Measurements from ENCODE around the gene CTIF.

The CTIF gene

GRCh38 chr18:48575301-48575657 lies 36.4 kb downstream of the CTIF start:
- DNase-seq (ENCODE audit: low spot score), result no peak

DNA sequence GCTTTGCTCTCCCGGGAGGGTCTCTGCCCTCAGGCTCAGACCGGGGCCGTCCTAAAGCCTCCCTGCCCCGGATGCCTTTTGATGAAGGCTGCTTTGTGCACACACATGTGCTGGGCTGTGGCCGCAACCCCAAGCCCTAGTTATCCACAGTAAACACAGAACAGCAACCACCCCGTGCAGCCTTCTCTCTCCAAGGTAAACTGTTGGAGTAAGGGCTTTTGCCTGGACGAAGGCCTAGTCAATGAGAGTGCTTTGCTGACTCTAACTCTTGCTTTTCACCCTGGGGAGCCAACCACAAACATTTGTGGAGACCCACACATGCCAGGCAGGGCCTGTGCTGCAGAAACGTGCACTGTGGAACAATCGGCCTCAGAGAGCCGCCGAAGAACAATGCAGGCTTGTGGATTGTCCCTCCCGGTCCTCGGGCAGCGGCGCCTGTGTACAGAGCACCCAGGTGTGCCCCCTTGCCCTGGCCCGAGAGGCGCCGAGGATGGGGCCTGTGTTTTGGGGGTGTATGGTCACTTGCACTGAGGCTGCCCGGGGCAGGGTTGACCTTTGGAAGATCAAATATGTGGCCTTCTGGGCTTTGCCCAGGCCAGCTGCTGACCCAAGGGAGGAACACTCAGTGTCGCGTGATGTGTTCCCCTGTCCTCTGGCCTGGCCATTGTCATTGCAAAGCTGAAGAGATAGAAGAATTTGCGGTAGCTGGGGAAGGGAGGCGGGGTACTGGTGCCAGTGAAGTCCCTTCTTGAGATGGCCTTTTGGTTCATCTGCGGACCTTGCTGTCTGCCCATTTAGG lies 37.0 kb downstream of the CTIF start:
- peak; percentile 85 for DNase-seq (ENCODE audit: low spot score)

DNA sequence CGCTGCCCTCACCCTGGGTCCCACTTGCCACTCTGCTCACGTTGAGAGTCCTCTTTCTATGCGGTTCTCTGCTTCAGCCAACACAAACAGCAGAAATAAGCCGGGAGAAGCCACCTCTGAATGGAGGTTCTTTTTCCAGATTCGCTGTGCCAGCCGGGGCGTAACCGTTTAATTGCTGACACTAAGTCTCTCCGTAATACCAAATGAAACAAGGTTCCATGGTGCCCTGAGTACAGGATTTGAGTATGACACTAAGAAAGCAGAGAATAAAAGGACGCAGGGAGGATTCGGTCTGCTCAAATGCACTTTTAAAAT lies 37.6 kb downstream of the CTIF start:
- no peak for DNase-seq (ENCODE audit: low spot score)

GRCh38 chr18:48577478-48578190 lies 38.8 kb downstream of the CTIF start:
- no peak for DNase-seq (ENCODE audit: low spot score)

DNA sequence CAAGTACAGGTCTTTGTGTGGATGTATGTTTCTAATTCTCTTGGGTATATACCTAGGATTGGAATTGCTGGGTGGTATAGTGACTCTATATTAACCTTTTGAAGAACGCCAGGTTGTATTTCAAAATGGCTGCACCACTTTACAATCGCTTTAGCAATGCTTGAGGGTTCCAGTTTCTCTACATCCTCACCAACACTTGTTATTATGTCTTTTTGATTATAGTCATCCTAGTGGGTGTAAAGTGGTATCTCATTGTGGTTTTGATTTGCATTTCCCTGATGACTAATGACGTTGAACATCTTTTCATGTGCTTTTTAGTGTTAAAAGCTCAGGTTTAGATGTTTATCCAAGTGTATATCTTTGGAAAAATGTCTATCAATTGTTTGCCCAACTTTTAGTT lies 39.5 kb downstream of the CTIF start:
- DNase-seq (ENCODE audit: low spot score), result no peak

DNA sequence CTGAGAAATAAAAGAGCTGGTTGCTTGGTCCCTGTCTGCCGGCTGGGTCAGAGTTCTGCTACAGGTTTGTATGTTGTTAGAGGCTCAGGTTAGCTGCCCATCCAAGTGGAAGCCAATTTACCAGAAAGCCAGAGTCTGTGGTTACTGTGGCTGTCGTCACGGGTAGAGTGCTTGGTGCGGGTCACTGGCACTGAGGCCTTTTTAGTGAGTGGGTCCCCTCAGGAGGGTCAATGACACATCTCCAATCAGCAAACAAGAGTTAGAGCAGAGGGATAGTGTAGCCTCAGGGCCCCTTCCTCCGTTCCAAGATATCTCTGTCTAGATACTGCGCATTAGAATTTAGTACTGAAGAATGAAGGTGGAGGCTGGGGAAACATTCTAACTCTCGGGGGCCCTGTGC lies 41.2 kb downstream of the CTIF start:
- no peak for DNase-seq (ENCODE audit: low spot score)

DNA sequence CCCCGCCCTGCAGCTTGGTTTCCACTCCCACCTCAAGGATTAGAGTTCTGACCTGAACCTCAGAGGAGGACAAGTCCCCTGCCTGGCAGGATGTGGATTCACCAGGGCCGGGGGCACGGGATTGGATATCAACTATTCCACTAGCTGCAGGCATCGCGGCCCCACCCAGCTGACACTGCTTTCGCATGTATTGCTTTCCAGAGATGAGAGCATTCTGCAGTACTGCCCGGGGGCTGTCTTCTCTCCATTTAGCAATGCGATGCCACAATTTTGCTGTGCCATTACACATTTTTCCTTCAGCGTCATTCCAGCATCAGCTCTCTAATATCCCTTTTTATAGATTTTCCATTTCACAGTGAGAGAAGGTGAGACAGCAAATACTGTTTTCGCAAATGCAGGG lies 42.0 kb downstream of the CTIF start:
- no peak for DNase-seq (ENCODE audit: low spot score)

GRCh38 chr18:48581206-48581605 lies 42.4 kb downstream of the CTIF start:
- no peak for DNase-seq (ENCODE audit: low spot score)

- DNase-seq (ENCODE audit: low spot score), result no peak
Observed at GRCh38 chr18:48581941-48582340, 43.1 kb downstream of the CTIF start.

- no peak for DNase-seq (ENCODE audit: low spot score)
Observed at GRCh38 chr18:48582946-48583345, 44.1 kb downstream of the CTIF start.

GRCh38 chr18:48583573-48583972 lies 44.7 kb downstream of the CTIF start:
- DNase-seq (ENCODE audit: low spot score), result no peak

DNA sequence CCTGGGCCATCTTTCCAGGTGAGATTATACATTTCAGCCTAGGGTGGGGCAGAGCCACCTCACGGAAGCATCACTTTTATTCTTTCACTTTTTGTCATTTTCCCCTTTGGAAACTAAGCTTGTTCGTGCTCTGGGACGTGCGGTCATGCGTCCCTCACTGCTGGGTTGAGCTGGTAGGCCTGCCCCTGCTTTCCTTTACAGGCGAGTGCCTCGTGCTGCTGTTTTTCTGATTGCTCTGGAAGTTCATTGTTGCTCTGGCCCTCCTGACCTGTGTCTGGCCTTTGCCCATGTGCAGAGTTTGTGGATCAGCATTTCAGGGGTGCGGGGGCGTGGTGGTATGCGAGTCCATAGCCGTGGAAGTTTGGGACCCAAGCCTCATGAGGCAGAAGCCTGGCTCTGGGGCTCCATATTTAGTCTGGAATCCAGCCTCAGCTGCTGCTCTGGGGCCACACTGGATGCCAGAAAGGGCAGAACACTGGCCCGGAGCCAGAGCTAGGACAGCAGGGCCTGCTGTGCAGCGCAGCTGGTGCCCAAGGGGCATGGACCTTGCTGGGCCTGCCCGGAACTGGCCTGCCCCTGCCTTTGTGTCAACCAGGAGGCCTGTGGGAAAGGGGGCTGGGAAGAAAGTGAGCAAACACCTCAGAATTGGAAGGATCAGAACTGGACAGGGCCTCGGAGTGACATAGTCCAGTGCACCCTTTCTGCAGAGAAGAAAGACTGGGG lies 51.1 kb downstream of the CTIF start:
- peak; percentile 90 for DNase-seq (ENCODE audit: low spot score)

GRCh38 chr18:48590678-48591077 lies 51.8 kb downstream of the CTIF start:
- no peak for DNase-seq (ENCODE audit: low spot score)

GRCh38 chr18:48592540-48593171 lies 53.8 kb downstream of the CTIF start:
- peak; percentile 58 for DNase-seq (ENCODE audit: low spot score)

GRCh38 chr18:48594471-48595094 lies 55.8 kb downstream of the CTIF start:
- no peak for DNase-seq (ENCODE audit: low spot score)

DNA sequence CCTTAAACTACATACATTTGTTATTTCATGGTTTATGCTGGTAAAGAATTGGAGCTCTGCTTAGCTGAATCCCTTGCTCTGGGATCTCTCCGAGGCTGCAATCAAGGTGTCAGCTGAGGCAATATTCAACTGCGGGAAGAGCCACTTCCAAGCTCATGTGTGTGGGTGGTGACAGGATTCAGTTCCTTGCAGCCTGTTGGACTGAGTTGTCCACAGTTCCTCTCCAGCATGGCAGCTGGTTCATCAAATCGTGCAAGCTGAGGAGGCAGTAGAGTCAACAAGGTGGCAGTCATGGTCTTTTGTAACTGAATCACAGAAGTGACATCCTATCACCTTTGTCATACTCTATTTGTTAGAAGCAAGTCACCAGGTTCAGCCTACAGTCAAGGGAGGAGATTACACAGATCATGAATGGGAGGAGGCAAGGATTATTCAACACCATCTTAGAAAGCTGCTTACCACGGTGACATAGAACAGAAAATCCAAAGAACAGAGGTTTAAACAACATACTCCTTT lies 56.9 kb downstream of the CTIF start:
- DNase-seq (ENCODE audit: low spot score), result no peak

- no peak for DNase-seq (ENCODE audit: low spot score)
Observed at GRCh38 chr18:48597110-48597509, 58.3 kb downstream of the CTIF start.

DNA sequence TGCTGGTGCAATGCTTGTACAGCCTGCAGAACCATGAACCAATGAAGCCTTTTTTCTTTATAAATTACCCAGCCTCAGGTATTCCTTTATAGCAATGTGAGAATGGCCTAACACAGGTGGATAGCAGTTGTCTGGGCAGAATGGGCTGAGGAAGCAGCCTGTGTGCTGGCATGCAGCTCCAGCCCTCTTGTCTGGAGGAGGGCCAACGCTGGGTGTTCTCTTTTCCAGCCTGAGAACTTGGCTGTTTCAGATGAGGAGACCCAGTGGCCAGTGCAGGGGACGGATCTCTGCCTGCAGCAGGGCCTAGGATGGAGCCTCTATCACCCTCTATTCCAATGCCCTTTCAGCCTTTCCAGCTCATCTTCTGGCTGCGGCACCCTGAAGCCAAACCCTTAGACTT lies 58.8 kb downstream of the CTIF start:
- DNase-seq (ENCODE audit: low spot score), result no peak

GRCh38 chr18:48599391-48599790 lies 60.6 kb downstream of the CTIF start:
- DNase-seq (ENCODE audit: low spot score), result no peak

- no peak for DNase-seq (ENCODE audit: low spot score)
Observed at GRCh38 chr18:48600046-48600445, 61.2 kb downstream of the CTIF start.

DNA sequence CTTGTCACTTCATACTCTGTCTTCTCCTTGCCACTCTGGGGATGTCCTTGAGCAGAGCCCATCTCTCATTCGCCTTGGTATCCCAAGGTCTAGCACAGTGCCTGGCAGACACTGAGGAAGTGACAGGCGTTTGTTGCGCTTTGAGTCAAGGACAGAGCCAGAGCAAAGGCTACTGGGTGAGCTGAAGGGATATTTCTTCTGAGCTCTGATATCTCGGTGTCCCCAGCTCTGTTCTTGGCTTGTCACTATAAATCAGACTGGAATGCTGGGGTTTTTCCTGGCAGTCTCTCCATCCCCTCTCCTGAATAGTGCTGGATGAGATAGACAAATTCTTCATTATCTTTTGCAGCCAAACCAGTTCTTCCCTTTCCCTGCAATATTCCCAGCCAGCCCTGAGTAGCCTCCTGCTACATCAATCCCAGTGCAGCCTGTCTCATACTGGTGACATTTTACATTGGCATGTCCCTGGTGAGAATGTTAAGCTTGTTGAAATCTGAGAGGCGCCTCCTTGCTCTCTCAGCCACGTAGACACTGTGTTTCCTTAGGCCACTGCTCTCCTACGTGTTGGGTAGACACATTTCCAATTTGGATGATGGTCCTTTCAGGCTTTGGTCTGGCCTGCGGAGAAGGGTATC lies 61.7 kb downstream of the CTIF start:
- no peak for DNase-seq (ENCODE audit: low spot score)

- no peak for DNase-seq (ENCODE audit: low spot score)
Observed at GRCh38 chr18:48601343-48601742, 62.5 kb downstream of the CTIF start.

Data from Ammon's horn (tissue), 1 donor.